Fibroblast of lung (primary cell): ENCODE measurements around the gene ARHGEF16. TPM values are rescaled to one million over a fixed set of nuclear protein-coding genes. Genes with fewer than 3 reads are reported as not detected.

Experiments used
- DNase-seq, 2 donors: peaks; one replicate each; pipeline versions ENCODE4 v3.0.0 to v3.0.0-alpha.2; 2010; ENCODE audit warnings: low read depth in 2 of 2
- H2AFZ ChIP-seq: 2 replicates; pipeline ENCODE4 v1.5.1; 2012; ENCODE audit warnings: low read length, control low read depth, inconsistent platforms
- H3K27ac ChIP-seq: 2 replicates; pipeline ENCODE4 v1.5.1; 2011; ENCODE audit warnings: low read length, control low read depth; ENCODE audit not compliant: insufficient read depth
- H3K27me3 ChIP-seq: 2 replicates; pipeline ENCODE4 v1.5.1; 2011; ENCODE audit warnings: mild to moderate bottlenecking, low read length; ENCODE audit not compliant: control insufficient read depth, insufficient read depth
- H3K36me3 ChIP-seq: 2 replicates; pipeline ENCODE4 v1.5.1; 2011; ENCODE audit warnings: low read length; ENCODE audit not compliant: control insufficient read depth, insufficient read depth
- H3K4me1 ChIP-seq: 2 replicates; pipeline ENCODE4 v1.5.1; 2011; ENCODE audit warnings: low read length; ENCODE audit not compliant: control insufficient read depth, insufficient read depth; ENCODE audit errors: extremely low read depth
- H3K4me2 ChIP-seq: 2 replicates; pipeline ENCODE4 v1.5.1; 2011; ENCODE audit warnings: low read length, control low read depth; ENCODE audit not compliant: insufficient read depth; ENCODE audit errors: extremely low read depth
- H3K4me3 ChIP-seq, 4 experiments: fragments of 200-600 bp in 1 of 4; sonication (generic) in 1 of 4; replicated peaks in 1 of 4; 2 replicates each; pipeline ENCODE4 v1.5.1; 2011 to 2016; ENCODE audit warnings: low read length in 4 of 4, low read depth in 3 of 4, mild to moderate bottlenecking in 3 of 4, control low read depth in 2 of 4, inconsistent platforms in 1 of 4, mixed read lengths in 1 of 4; ENCODE audit not compliant: insufficient read depth in 1 of 4; ENCODE audit errors: control extremely low read depth in 1 of 4
- H3K79me2 ChIP-seq: 2 replicates; pipeline ENCODE4 v1.5.1; 2012; ENCODE audit warnings: mild to moderate bottlenecking, low read length, inconsistent platforms; ENCODE audit not compliant: control insufficient read depth, insufficient read depth
- H3K9ac ChIP-seq: 2 replicates; pipeline ENCODE4 v1.5.1; 2011; ENCODE audit warnings: mild to moderate bottlenecking, low read length, control low read depth; ENCODE audit not compliant: insufficient read depth
- H3K9me3 ChIP-seq: 2 replicates; pipeline ENCODE4 v1.5.1; 2012; ENCODE audit warnings: low read depth, low read length; ENCODE audit not compliant: control insufficient read depth, insufficient read depth
- H4K20me1 ChIP-seq: 2 replicates; pipeline ENCODE4 v1.5.1; 2011; ENCODE audit warnings: low read length; ENCODE audit not compliant: control insufficient read depth, insufficient read depth; ENCODE audit errors: extremely low read depth
- CTCF ChIP-seq, 2 donors: IDR thresholded peaks in 1 of 2; conservative IDR thresholded peaks in 1 of 2; 1 replicate in 1 of 2; 2 replicates in 1 of 2; pipeline ENCODE4 v1.5.1; 2011 to 2012; ENCODE audit warnings: low read length in 2 of 2, control low read depth in 1 of 2, inconsistent platforms in 1 of 2, low read depth in 1 of 2, mild to moderate bottlenecking in 1 of 2
- EZH2 ChIP-seq: IDR thresholded peaks from 2 replicates; pipeline ENCODE4 v1.5.1; 2012; ENCODE audit warnings: low read length, control low read depth, mild to moderate bottlenecking; ENCODE audit errors: missing control alignments
- polyA plus RNA-seq, 2 donors: library from polyadenylated mRNA; depleted of rRNA in 1 of 2; stranded (reverse) in 1 of 2; unstranded in 1 of 2; fragments of >200 nt; gene quantifications; 2 replicates each; pipeline ENCODE4 v1.2.1, GENCODE V29; 2011 to 2012; ENCODE audit warnings: missing spikeins in 1 of 2
- total RNA-seq: library from RNA; depleted of rRNA; stranded (reverse); fragments of >200 nt; gene quantifications from 2 replicates; pipeline ENCODE4 v1.2.1, GENCODE V29; 2014

The ARHGEF16 gene
- total and polyA plus RNA-seq, 2 donors (not counting 1 experiment from before 2014, with no cell fraction given), result 0.02 to 0.17 TPM

GRCh38 chr1:3409366-3410141 is 44.9 kb upstream of the ARHGEF16 start:
- Histone ChIP-seq H4K20me1 (no peaks in the 10 kb centered on the region), H3K4me1 (no peaks in the 10 kb centered on the region), H3K79me2 (no peaks in the 10 kb centered on the region), H3K9me3 (no peaks in the 10 kb centered on the region), H2AFZ (no peak overlapping the region), H3K4me3 (no peak overlapping the region), H3K9ac (no peak overlapping the region), H3K4me2 (no peak overlapping the region), H3K27ac (no peak overlapping the region), H3K36me3 (no peaks in the 10 kb centered on the region), H3K27me3 (no peaks in the 10 kb centered on the region)
- DNase-seq, result no peak
- no peak for TF ChIP-seq CTCF (conservative IDR thresholded peaks at IDR 0.05 in 1 of 2, IDR thresholded peaks at IDR 0.05 in 1 of 2; ENCODE audit: low read depth in 1 of 2, low read length in 2 of 2)

DNA sequence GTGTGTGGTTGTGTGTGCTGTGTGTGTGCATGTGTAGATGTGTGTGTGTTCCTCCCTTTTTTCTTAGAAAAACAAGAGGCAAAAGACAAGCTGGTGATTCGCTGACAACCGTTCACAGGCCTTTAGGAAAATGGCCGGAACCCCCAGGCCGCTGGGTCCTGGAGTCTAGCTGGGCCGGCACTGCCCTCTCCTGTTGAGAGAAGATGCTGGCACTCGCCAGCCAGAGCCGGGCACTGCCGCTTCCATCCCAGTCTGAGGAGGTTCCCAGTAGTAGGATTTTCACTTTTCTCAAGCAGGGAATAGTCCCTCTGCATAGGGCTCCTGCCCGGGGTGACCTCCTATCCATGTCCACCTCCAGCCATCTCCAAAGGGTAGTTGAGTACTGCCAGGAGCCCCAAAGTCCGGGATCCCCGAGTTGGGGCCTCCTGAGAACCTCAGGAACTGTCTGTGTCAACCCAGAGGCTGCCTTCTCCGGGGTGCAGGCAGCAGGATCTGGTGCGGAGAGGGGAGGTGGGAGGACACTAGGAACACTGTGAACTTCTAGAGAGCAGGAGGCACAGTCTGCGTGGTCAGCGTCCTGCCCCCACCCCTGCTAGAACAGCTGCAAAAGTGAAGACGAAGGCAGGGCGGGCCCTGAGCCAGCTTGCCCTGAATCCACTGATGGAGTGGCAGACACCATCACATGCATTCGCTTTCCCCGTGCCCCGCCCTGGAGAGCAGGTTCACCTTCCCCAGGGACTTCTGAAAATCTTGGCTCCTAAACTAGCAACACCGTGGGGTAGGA is 44.1 kb upstream of the ARHGEF16 start:
- Histone ChIP-seq H3K4me3 (no peak overlapping the region), H3K27me3 (no peaks in the 10 kb centered on the region), H4K20me1 (no peaks in the 10 kb centered on the region), H3K9me3 (no peaks in the 10 kb centered on the region), H2AFZ (no peak overlapping the region), H3K4me1 (no peaks in the 10 kb centered on the region), H3K4me2 (no peak overlapping the region), H3K9ac (no peak overlapping the region), H3K79me2 (no peaks in the 10 kb centered on the region), H3K27ac (no peak overlapping the region), H3K36me3 (no peaks in the 10 kb centered on the region)
- DNase-seq, result peak; percentile 34 to 57
- no peak for TF ChIP-seq EZH2
- TF ChIP-seq CTCF (conservative IDR thresholded peaks at IDR 0.05 in 1 of 2, IDR thresholded peaks at IDR 0.05 in 1 of 2; ENCODE audit: low read depth in 1 of 2, low read length in 2 of 2), result peak; percentile 38 to 47

GRCh38 chr1:3411806-3412205 is 42.7 kb upstream of the ARHGEF16 start:
- Histone ChIP-seq H4K20me1 (no peaks in the 10 kb centered on the region), H3K9me3 (no peaks in the 10 kb centered on the region), H3K36me3 (no peaks in the 10 kb centered on the region), H3K9ac (no peak overlapping the region), H3K27ac (no peak overlapping the region), H2AFZ (no peak overlapping the region), H3K4me2 (no peak overlapping the region), H3K4me3 (no peak overlapping the region), H3K4me1 (no peaks in the 10 kb centered on the region), H3K27me3 (no peaks in the 10 kb centered on the region), H3K79me2 (no peaks in the 10 kb centered on the region)
- DNase-seq, result no peak
- TF ChIP-seq CTCF (conservative IDR thresholded peaks at IDR 0.05 in 1 of 2, IDR thresholded peaks at IDR 0.05 in 1 of 2; ENCODE audit: low read depth in 1 of 2, low read length in 2 of 2), result no peak
- no peak for TF ChIP-seq EZH2
